BJ (cell line): ENCODE data around the gene KHDC1L. TPM values are rescaled to one million over a fixed set of nuclear protein-coding genes. Genes with fewer than 3 reads are reported as not detected.

ENCODE experiments used
- CTCF ChIA-PET: fragments of 350-600 bp; formaldehyde crosslinking; extraction: SDS; loops from one replicate; lab custom pipeline; 2021; ENCODE audit warnings: antibody characterized with exemption, inconsistent platforms; lab: Yijun Ruan, JAX
- POLR2A ChIA-PET: fragments of 300-600 bp; sonication (Branson Sonifier 250); formaldehyde crosslinking; extraction: SDS; loops from one replicate; lab custom pipeline; 2021; ENCODE audit warnings: antibody characterized with exemption; lab: Charles Lee
- DNase-seq: peaks from one replicate; pipeline ENCODE4 v3.0.0-alpha.2; 2011; ENCODE audit warnings: low read depth
- H3K27me3 ChIP-seq: 2 replicates; pipeline ENCODE4 v1.6.0; 2011; ENCODE audit warnings: low read length; ENCODE audit not compliant: control insufficient read depth, insufficient read depth
- H3K36me3 ChIP-seq: 2 replicates; pipeline ENCODE4 v1.5.1; 2011; ENCODE audit warnings: low read length; ENCODE audit not compliant: control insufficient read depth, insufficient read depth
- H3K4me3 ChIP-seq: 2 replicates; pipeline ENCODE4 v1.5.1; 2011; ENCODE audit warnings: low read depth, mild to moderate bottlenecking, control low read depth, low read length
- CTCF ChIP-seq: IDR thresholded peaks from 2 replicates; pipeline ENCODE4 v1.5.1; 2011; ENCODE audit warnings: low read depth, mild to moderate bottlenecking, control low read depth, inconsistent platforms, low read length, moderate library complexity; ENCODE audit not compliant: insufficient read depth
- polyA plus RNA-seq: library from polyadenylated mRNA; depleted of rRNA; stranded (reverse); fragments of >200 nt; gene quantifications from 2 replicates; pipeline ENCODE4 v1.2.3, GENCODE V29; 2011

KHDC1L gene
- polyA plus RNA-seq, 1 experiment: not detected

- no peak for TF ChIP-seq CTCF
- Histone ChIP-seq H3K4me3 (no peak overlapping the region), H3K36me3 (no peaks in the 10 kb centered on the region), H3K27me3 (no peaks in the 10 kb centered on the region)
- ChIA-PET CTCF (no interaction called here), POLR2A (interaction anchor here (0.6 kb wide), 1 partner anchor 78 kb away, joined by 9 read pairs; no protein-coding TSS in a partner anchor)
- no peak for DNase-seq
Measured at GRCh38 chr6:73231986-73232391, 6.7 kb upstream of the KHDC1L start.

GRCh38 chr6:73227606-73228255 is 2.4 kb upstream of the KHDC1L start:
- no peak for TF ChIP-seq CTCF
- DNase-seq: no peak
- ChIA-PET POLR2A (no interaction called here), CTCF (interaction anchor here (0.6 to 1.4 kb wide), 2 partner anchors 11 to 160 kb away, joined by 3 read pairs; no protein-coding TSS in a partner anchor)
- Histone ChIP-seq H3K27me3 (no peaks in the 10 kb centered on the region), H3K4me3 (no peak overlapping the region), H3K36me3 (no peaks in the 10 kb centered on the region)

- Histone ChIP-seq H3K27me3 (no peaks in the 10 kb centered on the region), H3K36me3 (no peaks in the 10 kb centered on the region), H3K4me3 (no peak overlapping the region)
- TF ChIP-seq CTCF: no peak
- DNase-seq: no peak
- ChIA-PET CTCF (interaction anchor here (0.8 to 1.1 kb wide), 2 partner anchors 11 to 16 kb away, joined by 3 to 4 read pairs; no protein-coding TSS in a partner anchor), POLR2A (no interaction called here)
Measured at GRCh38 chr6:73216859-73217258, 8.4 kb downstream of the KHDC1L start.

GRCh38 chr6:73209117-73209516 is 16.2 kb downstream of the KHDC1L start:
- ChIA-PET CTCF (no interaction called here), POLR2A (no interaction called here)
- no peak for DNase-seq
- no peak overlapping the region for H3K4me3 ChIP-seq
- TF ChIP-seq CTCF: no peak
- no peaks in the 10 kb centered on the region for H3K36me3 ChIP-seq
- H3K27me3 ChIP-seq: no peaks in the 10 kb centered on the region

GRCh38 chr6:73207221-73207837 is 18.0 kb downstream of the KHDC1L start:
- Histone ChIP-seq H3K36me3 (no peaks in the 10 kb centered on the region), H3K27me3 (no peaks in the 10 kb centered on the region), H3K4me3 (no peak overlapping the region)
- POLR2A ChIA-PET: no interaction called here
- no peak for DNase-seq
- no peak for TF ChIP-seq CTCF
- CTCF ChIA-PET: no interaction called here
